DMS53 (cell line): ENCODE results near the gene C11orf68.

Experiments
- DNase-seq: peaks from one replicate; lab custom pipeline; 2025; lab: John Stamatoyannopoulos, UW

C11orf68 gene

DNA sequence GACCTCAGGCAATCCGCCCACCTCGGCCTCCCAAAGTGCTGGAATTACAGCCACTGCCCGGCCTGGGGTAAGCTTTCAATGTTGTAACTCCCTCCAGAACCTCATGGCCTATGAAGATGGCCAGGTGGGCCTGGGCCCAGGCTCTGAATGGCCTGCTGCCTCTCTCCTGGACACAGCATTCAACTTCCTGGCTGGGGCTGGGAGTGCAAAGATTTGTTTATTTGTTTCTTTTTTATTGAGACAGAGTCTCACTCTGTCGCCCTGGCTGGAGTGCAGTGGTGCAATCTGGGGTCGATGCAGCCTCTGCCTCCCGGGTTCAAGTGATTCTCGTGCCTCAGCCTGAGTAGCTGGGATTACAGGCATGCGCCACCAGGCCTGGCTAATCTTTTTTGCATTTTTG lies 25.9 kb upstream of the C11orf68 start:
- no peak for DNase-seq

DNA sequence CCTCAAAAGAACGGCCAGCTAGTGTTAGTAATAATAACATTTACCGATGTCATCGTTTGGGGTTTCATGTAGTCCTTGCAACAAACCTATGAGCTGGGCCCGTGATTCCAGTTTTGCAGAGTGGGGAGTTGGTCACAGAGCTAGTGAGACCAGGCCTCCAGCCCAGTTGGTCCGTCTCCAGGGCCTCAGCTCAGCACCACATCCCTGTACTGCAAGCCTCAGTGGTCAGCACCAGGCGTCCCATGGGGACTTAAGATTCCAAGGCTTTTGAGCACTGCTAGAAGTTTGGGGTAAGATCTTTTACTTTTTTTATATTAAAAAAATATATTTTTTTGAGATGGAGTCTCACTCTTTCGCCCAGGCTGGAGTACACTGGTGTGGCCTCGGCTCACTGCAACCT lies 25.3 kb upstream of the C11orf68 start:
- no peak for DNase-seq

DNA sequence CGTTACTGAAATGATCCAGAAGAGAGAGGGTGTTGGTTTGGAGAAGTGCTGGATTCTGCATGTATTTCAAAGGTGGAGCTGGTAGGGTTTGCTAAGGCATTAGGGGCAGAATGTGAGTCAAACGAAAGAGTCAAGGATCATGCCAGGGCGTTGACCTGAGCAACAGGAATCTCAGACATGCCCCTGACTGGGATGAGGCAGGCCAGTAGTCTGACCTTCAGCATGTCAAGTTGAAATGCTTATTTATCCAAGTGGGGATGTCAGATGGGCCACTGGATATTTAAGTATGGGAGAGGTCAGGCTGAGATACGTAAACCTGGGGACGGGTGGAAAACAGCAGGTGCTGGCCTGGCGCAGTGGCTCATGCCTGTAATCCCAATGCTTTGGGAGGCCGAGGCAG lies 23.7 kb upstream of the C11orf68 start:
- no peak for DNase-seq

DNA sequence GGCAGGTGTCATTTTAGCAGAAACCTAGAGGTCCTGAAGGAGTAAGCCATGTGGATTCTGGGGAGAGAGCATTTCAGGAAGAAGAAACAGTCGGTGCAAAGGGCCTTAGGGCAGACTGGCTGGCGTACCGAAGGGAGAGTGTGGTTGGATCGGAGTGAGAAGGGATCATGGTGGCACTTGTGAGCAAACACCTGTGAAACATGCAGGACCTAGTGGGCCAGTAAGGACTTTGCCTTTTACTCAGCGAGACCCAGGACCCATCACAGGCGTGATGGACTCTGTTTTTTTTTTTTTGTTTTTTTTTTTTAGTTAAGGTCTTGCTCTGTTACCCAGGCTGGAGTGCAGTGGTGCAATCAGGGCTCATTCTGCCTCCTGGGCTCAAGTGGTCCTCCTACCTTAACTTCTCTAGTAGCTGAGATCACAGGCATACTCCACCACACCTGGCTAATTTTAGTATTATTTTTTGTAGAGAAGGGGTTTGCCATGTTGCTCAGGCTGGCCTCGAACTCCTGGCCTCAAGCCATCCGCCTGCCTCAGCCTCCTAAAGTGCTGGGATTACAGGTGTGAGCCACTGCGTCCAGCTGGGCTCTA lies 23.0 kb upstream of the C11orf68 start:
- no peak for DNase-seq

DNA sequence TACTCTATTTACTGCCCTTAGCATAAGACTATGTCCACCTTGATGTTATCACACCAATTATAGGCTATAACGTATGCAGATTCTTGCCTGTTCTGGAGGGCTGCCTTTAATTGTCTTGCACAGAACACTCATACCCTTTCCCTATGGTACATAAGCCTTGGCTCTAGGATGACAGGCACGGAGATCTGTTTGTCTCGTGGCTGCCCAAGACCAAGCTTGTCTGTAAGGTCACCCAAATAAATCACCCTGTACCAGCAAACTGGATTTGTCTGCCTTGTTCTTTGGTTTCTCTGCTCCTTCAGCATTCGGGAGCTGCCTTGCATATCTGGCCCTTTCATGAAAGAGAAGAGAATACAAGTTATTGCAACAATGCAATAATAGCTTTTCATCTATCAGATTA lies 18.9 kb upstream of the C11orf68 start:
- no peak for DNase-seq

DNA sequence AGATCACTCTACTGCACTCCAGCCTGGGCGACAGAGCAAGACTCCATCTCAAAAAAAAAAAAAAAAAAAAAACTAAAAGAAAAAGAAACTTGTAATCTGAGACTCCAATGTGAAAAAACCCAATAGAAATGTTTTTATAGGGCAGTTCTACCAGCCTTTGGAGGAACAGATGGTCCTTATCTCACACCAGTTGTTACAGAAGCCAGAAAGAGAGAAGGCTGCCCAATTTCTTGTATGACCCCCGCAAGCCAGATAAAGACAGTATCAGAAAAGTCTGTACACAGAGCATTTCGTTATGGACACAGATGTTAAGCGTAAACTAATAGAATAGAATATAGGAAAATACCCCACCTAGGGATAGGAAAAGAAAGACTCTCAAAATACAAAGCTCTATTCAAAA lies 15.2 kb upstream of the C11orf68 start:
- DNase-seq, result no peak

DNA sequence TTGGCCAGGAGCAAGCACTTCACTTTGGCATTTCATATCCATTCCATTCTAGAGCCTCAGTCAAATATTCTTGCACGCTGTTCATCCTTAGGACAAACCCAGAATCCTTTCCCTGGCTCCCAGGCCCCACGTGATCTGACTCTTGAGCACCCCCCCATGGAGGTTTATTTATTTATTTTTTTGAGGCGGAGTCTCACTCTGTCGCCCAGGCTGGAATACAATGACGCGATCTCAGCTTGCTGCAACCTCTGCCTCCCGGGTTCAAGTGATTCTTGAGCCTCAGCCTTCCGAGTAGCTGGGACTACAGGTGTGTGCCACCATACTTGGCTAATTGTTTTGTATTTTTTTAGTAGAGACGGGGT lies 13.7 kb upstream of the C11orf68 start:
- DNase-seq, result peak; percentile 59

DNA sequence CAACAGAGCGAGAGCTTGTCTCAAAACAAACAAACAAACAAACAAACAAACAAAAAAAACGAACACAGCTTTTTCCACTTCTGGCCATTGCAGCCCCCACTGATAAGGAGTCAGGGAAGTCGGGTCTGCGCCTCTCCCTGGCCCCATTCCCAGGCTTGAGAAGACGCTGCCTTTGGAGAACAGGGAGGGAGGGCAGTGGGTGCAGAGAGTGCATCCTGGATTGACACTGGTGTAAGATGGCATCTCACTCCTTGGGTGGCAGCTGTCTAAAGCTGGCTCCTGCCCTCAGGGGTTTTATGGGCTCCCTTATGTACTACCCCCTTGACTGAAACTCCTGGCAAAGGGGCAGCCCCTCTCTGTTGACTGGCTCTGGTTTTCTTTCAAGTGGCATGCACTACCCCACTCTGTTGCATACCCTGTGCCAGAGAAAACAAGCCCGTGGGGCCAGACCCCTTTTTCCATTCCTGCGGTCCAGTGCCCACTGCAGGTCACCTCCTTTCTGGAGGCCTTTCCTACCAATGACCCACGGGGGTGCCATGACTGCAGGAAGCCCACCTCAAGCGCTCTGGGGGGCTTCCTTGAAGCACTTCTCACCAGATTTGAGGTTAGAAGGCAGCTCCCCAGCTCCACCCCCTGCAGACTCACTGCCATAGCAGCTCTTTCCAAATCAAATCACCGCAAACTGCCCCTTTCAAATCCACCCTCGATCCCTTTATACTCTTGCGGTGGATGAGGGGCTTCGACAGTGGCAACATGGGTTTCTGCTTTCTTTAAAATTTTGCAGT lies 13.1 kb upstream of the C11orf68 start:
- DNase-seq, result no peak

DNA sequence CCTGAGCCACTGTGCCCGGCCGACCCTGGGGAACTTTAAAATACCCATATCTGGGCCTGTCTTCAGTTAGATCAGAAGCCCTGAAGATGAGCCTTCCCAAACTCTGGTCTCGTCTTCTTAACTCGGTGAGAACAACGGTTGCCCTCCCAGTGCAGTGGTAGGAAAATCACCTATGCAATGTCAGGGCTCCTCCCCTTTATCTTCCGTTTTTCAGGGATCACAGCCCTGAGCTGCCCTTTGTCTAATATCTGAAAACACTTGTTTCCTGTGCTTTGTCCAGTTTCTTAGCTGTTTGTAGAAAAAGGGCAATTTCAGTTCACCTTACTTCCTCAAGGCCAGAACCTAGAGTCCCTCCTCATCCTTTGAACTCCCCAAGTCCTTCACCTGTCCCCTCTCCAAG lies 9.8 kb upstream of the C11orf68 start:
- DNase-seq, result no peak

DNA sequence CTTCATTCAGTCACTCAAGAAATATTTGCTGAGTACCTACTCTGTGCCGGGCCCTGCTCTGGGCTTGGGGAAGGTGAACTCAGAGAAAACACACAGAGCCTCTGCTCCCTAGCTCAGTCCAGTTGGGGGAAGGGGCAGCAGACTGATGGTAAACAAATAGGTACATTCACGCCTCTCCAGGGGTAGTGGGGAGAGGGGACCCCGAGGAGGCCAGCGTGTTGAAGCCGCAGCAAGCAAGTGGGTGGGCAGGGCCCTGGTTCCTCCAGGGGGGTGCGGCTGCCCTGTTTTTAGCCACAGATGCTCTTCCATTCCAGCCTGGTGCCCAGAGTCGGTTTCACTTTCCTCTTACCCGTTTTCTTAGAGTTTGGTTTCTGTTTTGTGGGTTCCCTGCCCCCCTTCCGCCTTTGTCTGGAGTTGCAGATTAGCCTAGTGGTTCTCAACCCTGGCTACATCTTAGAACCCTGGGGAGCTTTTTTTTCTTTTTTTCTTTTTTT lies 9.1 kb upstream of the C11orf68 start:
- DNase-seq, result no peak

DNA sequence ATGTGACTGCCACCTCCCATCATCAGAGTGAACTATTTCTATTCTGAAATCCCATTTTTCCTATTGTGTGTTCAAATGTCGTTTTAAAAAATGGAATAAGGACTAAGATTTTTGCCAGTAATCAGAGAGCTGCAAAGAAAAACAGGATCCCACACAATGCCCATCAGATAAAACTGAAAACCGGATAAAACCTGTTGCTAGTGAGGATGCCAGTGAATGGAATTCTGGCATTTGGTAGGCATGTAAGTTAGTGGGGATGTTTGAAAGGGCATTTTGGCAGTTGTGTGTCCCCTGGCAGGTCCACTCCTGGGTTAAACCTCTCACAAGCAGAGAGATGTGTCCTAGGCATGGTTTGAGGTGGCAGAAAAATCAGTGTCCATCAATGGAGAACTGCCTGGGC lies 6.5 kb upstream of the C11orf68 start:
- no peak for DNase-seq

DNA sequence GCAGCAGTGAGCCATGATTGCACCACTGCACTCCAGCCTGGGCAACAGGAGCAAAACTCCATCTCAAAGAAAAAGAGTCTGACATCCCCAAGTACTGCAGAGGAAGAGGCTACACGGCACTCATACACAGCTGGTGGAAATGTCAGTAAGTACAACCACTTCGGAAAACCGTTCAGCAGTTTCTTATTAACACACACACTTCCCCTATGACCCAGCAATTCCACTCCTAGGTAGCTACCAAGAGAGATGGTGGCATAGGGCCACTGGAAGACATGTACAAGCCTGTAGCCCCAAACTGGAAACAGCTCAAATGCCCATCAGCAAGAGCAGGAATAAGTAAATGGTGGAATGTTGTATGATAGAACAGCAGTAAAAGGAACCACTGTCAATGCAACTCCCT lies 3.7 kb upstream of the C11orf68 start:
- DNase-seq, result no peak

DNA sequence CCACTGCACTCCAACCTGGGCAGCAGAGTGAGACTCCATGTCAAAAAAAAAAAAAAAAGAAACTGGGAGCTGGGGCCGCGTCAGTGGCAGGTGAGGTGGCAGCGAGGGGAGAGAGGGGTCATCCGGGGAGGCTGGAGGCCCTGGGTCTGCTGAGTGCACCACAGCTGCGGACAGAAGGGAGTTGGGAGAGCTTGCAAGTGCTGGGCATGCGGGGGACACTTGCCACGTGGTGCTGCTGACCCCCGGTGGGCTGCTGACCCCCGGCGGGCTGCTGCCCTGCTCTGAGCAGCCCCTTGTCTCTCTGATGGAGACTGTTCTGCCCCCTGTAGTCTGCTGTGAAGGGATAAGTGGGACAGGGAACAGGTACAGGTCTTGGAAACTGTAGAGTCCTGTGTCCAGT lies 3.0 kb upstream of the C11orf68 start:
- DNase-seq, result no peak

DNA sequence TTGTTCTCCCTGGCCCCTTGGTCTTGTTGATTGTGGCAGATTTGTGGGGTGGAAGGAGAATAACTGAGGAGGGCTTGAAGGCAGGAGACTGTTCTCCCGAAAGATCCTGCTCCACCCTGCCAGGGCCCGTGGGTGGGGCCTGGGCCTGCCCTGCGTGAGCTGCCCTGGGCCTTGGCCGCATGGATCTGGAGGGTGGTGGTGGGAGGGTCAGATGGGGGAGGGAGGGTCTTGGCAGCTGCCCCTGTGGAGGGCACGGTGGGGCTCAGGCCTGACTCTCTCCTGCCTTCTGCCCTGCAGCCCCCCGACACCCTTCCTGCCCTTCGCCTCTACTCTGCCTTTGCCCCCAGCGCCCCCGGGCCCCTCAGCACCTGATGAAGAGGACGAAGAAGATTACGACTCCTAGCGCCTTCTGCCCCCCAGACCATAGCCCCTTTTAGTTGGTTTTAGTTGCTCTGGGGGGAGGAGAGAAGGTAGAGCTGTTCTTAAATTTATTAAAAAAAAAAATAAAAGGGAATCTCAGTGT lies 2.2 kb upstream of the C11orf68 start:
- DNase-seq, result no peak

DNA sequence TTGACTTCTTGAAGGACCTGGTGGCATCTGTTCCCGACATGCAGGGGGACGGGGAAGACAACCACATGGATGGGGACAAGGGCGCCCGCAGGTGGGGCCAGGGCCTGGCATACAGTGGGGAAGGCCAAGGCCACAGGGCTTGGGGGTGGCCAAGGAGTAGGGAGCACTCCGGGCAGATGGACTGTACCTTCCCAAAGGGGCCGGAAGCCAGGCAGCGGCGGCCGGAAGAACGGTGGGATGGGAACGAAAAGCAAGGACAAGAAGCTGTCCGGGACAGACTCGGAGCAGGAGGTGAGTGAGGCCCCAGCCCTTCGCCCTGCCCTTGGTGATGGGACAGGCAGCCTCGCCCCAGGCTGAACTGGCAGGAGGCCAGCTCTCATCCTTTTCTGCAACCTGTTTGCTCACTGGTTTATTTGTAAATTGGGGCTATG lies 1.5 kb upstream of the C11orf68 start:
- DNase-seq, result no peak

DNA sequence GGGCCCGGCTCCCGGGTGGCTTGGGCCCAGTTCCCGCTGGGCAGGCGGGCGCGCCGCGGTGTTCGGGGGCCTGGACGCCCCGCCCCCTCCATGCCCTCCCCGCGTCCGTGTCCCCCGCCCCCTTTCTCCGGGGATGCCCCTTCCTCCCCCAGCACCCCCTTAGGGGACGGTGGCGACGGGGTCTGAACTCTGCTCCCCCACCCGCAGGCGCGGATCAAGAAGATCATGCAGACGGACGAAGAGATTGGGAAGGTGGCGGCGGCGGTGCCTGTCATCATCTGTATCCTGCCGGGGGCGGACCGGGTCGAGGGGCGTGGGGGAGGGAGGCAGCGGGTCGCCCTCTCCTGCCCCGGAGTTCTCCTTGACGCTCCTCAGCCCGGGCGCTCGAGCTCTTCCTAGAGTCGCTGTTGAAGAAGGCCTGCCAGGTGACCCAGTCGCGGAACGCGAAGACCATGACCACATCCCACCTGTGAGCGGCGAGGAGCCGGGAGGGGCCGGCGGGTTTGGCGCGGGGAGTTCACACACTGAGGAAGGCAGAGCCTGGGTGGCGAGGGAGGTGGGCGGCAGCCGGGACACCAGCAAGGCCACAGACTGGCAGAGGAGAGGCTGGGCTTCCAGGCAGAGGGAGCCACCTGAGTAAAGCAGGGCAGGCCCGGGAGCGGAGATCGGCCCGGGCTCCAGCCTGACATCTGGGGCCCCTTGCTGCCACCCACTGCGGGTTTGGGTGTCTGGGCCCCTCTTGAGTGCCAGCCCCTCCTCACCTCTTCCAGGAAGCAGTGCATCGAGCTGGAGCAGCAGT lies 910 bp upstream of the C11orf68 start:
- DNase-seq, result peak; percentile 69

DNA sequence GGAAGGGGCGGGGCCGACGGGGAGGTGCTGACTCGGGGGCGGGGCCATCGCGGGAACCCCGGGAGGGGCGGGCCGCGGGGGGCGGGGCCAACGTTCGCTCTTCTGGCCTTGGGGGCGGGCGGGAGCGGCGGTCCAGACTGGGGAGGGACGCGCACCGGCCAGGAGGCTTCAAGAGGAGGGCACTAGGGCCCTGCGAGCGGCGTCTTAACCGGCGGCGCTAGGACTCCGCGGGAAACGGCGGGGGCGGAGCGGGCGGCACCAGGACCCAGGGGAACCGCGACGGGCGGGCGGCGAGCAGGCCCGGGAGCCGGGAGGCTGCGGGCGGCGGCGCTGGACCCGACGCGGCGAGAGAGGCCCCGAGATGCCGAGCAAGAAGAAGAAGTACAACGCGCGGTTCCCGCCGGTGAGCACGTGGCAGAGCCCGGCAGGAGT lies 295 bp upstream of the C11orf68 start, which contains the start of gene DRAP1:
Gene DRAP1, plus strand, starts transcription at position 286 of the 432 bp plus-strand sequence. Its CDS starts 76 bp downstream, at position 362.
- peak; percentile 99 for DNase-seq

DNA sequence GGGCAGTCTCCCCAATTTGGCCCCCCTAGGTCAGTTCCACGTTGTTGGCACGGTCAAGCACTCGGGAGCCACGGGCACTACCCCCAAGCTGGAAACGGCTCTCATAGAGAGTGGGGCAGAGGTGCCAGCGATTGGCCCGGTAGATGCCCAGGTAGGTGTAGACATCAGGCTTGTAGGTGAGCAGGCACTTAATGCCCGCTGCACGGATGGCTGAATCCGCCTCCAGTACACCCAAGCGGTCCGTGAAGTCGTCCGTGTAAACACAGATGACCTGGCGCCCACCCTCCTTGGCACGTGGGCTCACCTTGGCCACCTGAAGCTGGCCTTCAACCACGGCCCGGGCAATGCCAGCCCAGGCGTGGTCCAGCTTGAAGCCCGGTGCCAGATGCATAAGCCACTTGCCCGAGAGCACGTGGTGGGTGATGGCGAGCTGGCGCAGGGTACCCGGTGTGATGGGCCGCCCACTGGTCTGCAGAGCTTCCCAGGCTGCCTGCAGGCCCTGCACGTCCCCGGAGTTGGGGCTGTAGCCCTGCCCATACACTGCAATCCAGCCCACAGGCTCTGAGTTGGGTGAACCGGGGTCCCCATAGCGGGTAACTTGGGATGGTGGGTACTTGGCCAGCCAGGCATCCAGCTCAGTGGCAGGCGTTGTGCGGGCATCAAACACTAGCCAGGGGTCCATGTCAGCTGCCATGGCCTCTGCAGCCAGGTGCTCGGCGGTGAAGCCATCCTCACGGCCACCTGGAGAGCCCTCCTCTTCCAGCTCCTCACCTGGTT lies 1.2 kb downstream of the C11orf68 start:
- DNase-seq, result no peak

DNA sequence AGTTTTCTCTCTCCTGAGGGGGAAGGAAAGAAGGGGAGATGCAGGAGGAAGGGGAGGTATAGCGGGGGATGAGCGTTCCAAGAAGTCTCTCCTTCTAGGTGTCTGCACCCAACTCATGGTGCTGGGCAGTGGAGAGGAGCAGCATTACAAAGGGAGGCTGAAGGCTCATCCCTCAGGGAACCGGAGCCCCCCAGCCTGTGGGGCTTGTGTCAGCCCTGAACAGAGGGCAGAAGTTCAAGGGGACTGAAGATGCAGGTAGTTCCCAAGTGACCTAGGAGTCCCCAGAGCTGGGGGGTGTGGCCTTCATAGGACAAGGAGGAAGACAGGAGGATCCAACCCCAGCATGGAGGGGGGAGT lies 1.8 kb downstream of the C11orf68 start:
- DNase-seq, result no peak

DNA sequence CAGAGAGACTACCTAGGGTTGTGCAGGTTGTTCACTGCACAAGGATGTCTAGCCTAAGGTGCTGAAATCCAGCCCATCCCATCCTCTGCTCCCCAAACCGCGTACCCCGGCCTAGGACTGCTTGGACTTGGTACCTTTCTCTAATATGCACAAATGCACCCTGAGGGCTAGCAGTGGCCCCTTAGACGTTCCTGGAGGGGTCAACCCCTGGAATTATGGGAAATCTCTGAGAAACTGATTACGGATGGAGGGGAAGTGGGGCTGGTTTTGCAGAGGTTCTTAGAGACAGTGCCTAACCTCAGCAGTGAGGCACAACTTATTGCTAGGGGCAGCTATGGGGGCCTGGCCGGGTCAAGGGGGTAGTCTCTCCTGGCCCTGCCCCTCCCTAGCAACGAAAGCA lies 2.5 kb downstream of the C11orf68 start:
- DNase-seq, result no peak

DNA sequence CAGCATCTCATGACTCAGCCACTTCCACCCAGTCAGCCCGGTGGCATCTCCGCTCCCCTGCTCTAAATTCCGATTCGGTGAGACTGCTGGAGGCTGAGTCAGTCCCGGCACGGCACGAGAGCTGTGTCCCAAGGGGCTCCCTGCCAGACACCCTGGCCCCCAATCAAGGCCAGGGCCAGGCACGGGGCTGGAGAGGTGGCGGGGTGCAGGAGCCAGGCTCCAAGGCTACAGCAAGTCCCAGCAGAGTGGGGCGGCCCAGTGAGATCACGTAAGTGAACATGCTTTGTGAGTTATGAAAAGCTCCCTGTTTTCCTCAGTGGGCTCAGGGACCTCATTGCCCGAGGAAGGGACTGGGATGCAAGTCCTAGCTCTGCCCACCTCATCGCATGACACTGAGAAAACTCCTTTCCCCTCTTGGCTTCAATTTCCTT lies 3.0 kb downstream of the C11orf68 start:
- no peak for DNase-seq
